OCI-LY7 (cell line): ENCODE measurements around the gene NPB. TPM values are rescaled to one million over a fixed set of nuclear protein-coding genes. Genes with fewer than 3 reads are reported as not detected.
A peak's percentile ranks its signal among the peaks of the same experiment; 100 is the strongest.

ENCODE experiments used
- BruUV-seq: library from RNA; stranded (reverse); fragments of 400-500 nt; replicated peaks from 2 replicates; lab custom pipeline; 2021; lab: Mats Ljungman, UMichigan
- CTCF ChIA-PET: fragments of 300-600 bp; sonication (Branson Sonifier 250); formaldehyde crosslinking; loops from one replicate; lab custom pipeline; 2022; ENCODE audit warnings: antibody characterized with exemption; ENCODE audit not compliant: unreplicated experiment; lab: Charles Lee
- POLR2A ChIA-PET: fragments of 300-600 bp; sonication (Branson Sonifier 250); formaldehyde crosslinking; loops from one replicate; lab custom pipeline; 2022; ENCODE audit warnings: antibody characterized with exemption; lab: Charles Lee
- DNase-seq: peaks from one replicate; pipeline ENCODE4 v3.0.0-alpha.2; 2015; ENCODE audit warnings: low spot score
- H2AFZ ChIP-seq: fragments of 200-600 bp; sonication (generic), shearing (Covaris generic); 2 replicates; pipeline ENCODE4 v1.6.1; 2014; ENCODE audit warnings: mild to moderate bottlenecking, antibody characterized with exemption, low read length, moderate library complexity
- H3K27ac ChIP-seq: fragments of 200-600 bp; sonication (generic); 2 replicates; pipeline ENCODE4 v1.5.1; 2014; ENCODE audit warnings: mixed run types, low read depth, mild to moderate bottlenecking, moderate library complexity, low read length, inconsistent platforms; ENCODE audit not compliant: poor library complexity, severe bottlenecking
- H3K36me3 ChIP-seq: fragments of 200-600 bp; sonication (generic); 2 replicates; pipeline ENCODE4 v1.6.1; 2014; ENCODE audit warnings: mild to moderate bottlenecking, antibody characterized with exemption, low read length, moderate library complexity, mixed read lengths; ENCODE audit not compliant: insufficient read depth
- H3K4me1 ChIP-seq: fragments of 200-600 bp; sonication (generic); 2 replicates; pipeline ENCODE4 v1.5.1; 2014; ENCODE audit warnings: mild to moderate bottlenecking, low read length; ENCODE audit not compliant: insufficient read depth, poor library complexity, severe bottlenecking
- H3K4me2 ChIP-seq: fragments of 200-600 bp; sonication (generic); 2 replicates; pipeline ENCODE4 v1.6.1; 2014; ENCODE audit warnings: mild to moderate bottlenecking, low read length
- H3K4me3 ChIP-seq: fragments of 200-600 bp; sonication (generic); 2 replicates; pipeline ENCODE4 v1.5.1; 2014; ENCODE audit warnings: mild to moderate bottlenecking, low read depth, low read length; ENCODE audit not compliant: poor library complexity, severe bottlenecking
- H3K79me2 ChIP-seq: fragments of 200-600 bp; sonication (generic); 2 replicates; pipeline ENCODE4 v1.6.1; 2016; ENCODE audit warnings: low read depth, mild to moderate bottlenecking, low read length, moderate library complexity, mixed read lengths; ENCODE audit not compliant: insufficient read depth
- H3K9me2 ChIP-seq: fragments of 200-600 bp; sonication (generic); 2 replicates; pipeline ENCODE4 v1.6.1; 2016; ENCODE audit warnings: mild to moderate bottlenecking, low read length, mixed read lengths; ENCODE audit not compliant: insufficient read depth
- H3K9me3 ChIP-seq: fragments of 200-600 bp; sonication (generic); 2 replicates; pipeline ENCODE4 v1.6.1; 2014; ENCODE audit warnings: mild to moderate bottlenecking, mixed run types, low read length, mixed read lengths
- H4K20me1 ChIP-seq: fragments of 200-600 bp; sonication (generic); 2 replicates; pipeline ENCODE4 v1.6.1; 2014; ENCODE audit warnings: mild to moderate bottlenecking, antibody characterized with exemption, low read length, moderate library complexity, mixed read lengths; ENCODE audit not compliant: insufficient read depth
- EZH2phosphoT487 ChIP-seq: fragments of 200-600 bp; sonication (generic); IDR thresholded peaks from 2 replicates; pipeline ENCODE4 v1.6.1; 2018; ENCODE audit warnings: low read depth, borderline replicate concordance, mild to moderate bottlenecking, mixed run types, antibody characterized with exemption, low read length, moderate library complexity, mixed read lengths
- intact Hi-C: fragments of 100-400 bp; cut with micrococcal nuclease; formaldehyde crosslinking; loops from one replicate; pipeline ENCODE4 v1.10.0; 2022; ENCODE audit not compliant: unreplicated experiment
- total RNA-seq, 2 experiments: library from RNA; depleted of rRNA in 1 of 2; stranded (reverse); fragments of >200 nt in 1 of 2; shearing (Covaris generic) in 1 of 2; gene quantifications; 2 replicates each; pipeline ENCODE4 v1.2.3, GENCODE V29; 2014 to 2022
- TF ChIP-seq, protein P1 (sequence below): fragments of 200-600 bp; sonication (generic); conservative IDR thresholded peaks from 2 replicates; pipeline ENCODE4 v1.5.1; 2014; ENCODE audit warnings: mild to moderate bottlenecking, antibody characterized with exemption, low read length, moderate library complexity, mixed read lengths

NPB gene
- total RNA-seq, 2 experiments from 2014 or later, result 2.8 to 3.2 TPM

DNA sequence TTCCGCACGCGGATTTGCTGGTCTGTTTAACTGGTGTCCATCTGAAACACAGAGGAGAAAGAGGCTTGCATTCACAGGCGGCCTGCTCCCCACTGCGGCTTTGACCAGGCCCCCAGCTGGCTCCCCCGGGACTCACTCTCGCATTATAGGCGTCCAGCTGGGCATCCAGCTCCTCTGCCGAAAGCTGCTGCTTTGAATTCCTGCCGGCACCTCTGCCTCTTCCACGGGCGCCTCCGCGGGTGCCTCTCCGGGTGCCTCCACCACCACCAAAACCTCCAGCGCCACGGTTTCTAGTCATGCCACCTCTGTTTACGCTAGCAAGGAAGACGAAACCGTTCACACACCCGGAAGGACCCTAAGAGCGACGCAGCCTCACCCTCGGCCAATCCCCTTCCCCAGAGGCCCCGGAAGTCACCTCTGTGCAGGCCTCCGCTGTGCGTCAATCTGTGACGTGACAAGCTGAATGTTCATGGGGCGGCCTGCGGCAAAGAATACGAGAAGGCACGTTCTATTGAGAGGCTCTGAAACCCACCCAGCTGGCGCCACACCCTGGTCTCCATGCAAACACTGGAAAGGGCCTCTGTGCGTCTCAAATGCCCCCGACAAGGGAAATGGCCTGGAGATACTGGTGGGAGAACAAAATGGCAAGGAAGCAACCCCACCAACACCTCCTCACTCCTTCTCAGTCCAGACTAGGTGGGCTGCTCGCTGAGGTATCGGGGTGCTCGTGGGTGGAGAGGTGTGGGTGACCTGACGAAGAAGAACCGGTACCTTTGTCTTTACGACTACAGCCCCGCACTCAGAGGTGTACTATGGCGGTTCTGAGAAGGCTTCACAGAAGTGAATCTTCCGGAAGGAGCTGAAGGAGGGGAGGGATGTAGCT, 13.7 kb upstream of the NPB start:
- Histone ChIP-seq H3K4me2 (no peak overlapping the region), H4K20me1 (peaks cover 22% of the 10 kb centered on the region), H3K27ac (no peak overlapping the region), H3K79me2 (peaks cover 56% of the 10 kb centered on the region), H2AFZ (no peak overlapping the region), H3K4me1 (peaks cover 20% of the 10 kb centered on the region), H3K9me2 (no peaks in the 10 kb centered on the region), H3K9me3 (no peaks in the 10 kb centered on the region), H3K4me3 (no peak overlapping the region), H3K36me3 (peaks cover 76% of the 10 kb centered on the region)
- TF ChIP-seq EZH2phosphoT487, result no peak
- TF ChIP-seq, protein P1, sequence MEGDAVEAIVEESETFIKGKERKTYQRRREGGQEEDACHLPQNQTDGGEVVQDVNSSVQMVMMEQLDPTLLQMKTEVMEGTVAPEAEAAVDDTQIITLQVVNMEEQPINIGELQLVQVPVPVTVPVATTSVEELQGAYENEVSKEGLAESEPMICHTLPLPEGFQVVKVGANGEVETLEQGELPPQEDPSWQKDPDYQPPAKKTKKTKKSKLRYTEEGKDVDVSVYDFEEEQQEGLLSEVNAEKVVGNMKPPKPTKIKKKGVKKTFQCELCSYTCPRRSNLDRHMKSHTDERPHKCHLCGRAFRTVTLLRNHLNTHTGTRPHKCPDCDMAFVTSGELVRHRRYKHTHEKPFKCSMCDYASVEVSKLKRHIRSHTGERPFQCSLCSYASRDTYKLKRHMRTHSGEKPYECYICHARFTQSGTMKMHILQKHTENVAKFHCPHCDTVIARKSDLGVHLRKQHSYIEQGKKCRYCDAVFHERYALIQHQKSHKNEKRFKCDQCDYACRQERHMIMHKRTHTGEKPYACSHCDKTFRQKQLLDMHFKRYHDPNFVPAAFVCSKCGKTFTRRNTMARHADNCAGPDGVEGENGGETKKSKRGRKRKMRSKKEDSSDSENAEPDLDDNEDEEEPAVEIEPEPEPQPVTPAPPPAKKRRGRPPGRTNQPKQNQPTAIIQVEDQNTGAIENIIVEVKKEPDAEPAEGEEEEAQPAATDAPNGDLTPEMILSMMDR, result no peak
- POLR2A ChIA-PET, result no interaction called here
- DNase-seq, result no peak
- intact Hi-C loops, result no loop called here
- CTCF ChIA-PET, result no interaction called here
- BruUV-seq, result no TSS peak

DNA sequence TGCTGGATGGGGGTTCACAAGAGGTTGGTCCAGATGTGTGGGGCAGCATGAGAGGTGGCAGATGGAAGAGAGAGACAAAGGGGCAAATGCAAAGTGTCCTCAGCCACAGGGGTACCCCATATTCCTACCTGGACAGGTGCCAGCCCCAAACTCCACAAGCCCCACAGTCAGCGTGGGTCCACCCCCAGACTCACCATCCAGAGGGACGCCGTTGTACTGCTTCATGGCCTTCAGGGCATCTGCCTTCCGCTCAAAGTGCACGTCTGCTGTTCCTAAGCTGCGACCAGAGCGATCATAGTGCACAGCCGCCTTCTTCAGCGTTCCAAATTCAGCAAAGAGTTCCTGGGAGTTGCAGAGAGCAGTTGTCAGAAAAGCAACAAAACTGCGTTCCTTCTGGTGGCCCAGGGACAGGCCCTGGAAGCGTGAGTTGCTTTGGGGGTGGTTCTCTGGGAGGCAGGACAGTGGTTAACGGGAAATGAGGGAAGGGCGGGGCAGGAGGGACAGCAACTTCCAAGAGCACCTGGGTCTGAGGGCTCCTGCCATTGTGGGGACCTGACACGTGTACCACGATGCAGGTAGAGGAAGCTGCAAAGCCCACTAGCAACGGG, 12.9 kb upstream of the NPB start:
- no peak overlapping the region for H3K27ac ChIP-seq
- H3K9me3 ChIP-seq, result no peaks in the 10 kb centered on the region
- H3K4me1 ChIP-seq, result peaks cover 28% of the 10 kb centered on the region
- TF ChIP-seq EZH2phosphoT487, result no peak
- TF ChIP-seq, protein P1, result no peak
- no peak overlapping the region for H2AFZ ChIP-seq
- POLR2A ChIA-PET, result no interaction called here
- no TSS peak for BruUV-seq
- peaks cover 69% of the 10 kb centered on the region for H3K36me3 ChIP-seq
- peaks cover 63% of the 10 kb centered on the region for H3K79me2 ChIP-seq
- no peak for DNase-seq
- H3K4me3 ChIP-seq, result no peak overlapping the region
- intact Hi-C loops, result no loop called here
- no peaks in the 10 kb centered on the region for H3K9me2 ChIP-seq
- peak overlapping the region; percentile 92; the same call in 1 of the 2 replicates for H3K4me2 ChIP-seq
- CTCF ChIA-PET, result no interaction called here
- H4K20me1 ChIP-seq, result peaks cover 22% of the 10 kb centered on the region

DNA sequence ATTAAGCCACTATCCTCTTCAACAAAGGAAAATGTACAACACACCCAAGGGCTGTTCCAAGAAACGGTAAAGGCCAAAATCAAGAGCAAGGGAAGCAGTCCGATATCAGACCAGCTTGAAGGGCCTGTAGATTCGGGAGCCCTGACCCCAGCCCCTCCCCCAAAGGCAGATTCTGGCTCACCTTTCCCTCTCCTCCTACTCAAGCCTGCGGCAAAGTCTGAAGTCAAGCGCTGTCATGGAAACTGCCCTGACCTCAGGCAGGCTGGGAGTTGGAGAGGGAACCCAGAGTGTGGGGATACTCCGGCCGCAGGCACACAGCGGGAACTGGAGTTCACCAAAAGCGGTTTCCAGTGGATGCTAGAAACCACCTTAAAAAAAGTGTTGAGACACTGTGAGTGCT, 12.4 kb upstream of the NPB start:
- DNase-seq, result no peak
- peaks cover 22% of the 10 kb centered on the region for H4K20me1 ChIP-seq
- ChIA-PET POLR2A (no interaction called here), CTCF (no interaction called here)
- H3K4me2 ChIP-seq, result peak overlapping the region; percentile 92
- intact Hi-C loops, result loop anchor here (2.0 to 5.0 kb wide), 3 partner anchors 19 to 78 kb away; partner anchors contain the start of genes ARHGDIA and MCRIP1
- H3K79me2 ChIP-seq, result peaks cover 68% of the 10 kb centered on the region
- H3K4me1 ChIP-seq, result peaks cover 33% of the 10 kb centered on the region
- H3K36me3 ChIP-seq, result peaks cover 68% of the 10 kb centered on the region
- no peaks in the 10 kb centered on the region for H3K9me3 ChIP-seq
- peak overlapping the region; percentile 77 for H3K4me3 ChIP-seq
- H3K9me2 ChIP-seq, result no peaks in the 10 kb centered on the region
- BruUV-seq, result no TSS peak
- TF ChIP-seq, protein P1, result no peak
- no peak for TF ChIP-seq EZH2phosphoT487
- no peak overlapping the region for H2AFZ ChIP-seq
- H3K27ac ChIP-seq, result peak overlapping the region; percentile 59
